Activated CD8-positive, alpha-beta memory T cell treated with anti-CD3 and anti-CD28 coated beads, Interleukin-2, amount 50 U/mL, for 4 hours (primary cell): Measurements from ENCODE around the gene L1CAM.
A peak's percentile ranks its signal among the peaks of the same experiment; 100 is the strongest.

Experiments
- DNase-seq: peaks from one replicate; pipeline ENCODE4 v3.0.0-alpha.2; 2020

Gene L1CAM

DNA sequence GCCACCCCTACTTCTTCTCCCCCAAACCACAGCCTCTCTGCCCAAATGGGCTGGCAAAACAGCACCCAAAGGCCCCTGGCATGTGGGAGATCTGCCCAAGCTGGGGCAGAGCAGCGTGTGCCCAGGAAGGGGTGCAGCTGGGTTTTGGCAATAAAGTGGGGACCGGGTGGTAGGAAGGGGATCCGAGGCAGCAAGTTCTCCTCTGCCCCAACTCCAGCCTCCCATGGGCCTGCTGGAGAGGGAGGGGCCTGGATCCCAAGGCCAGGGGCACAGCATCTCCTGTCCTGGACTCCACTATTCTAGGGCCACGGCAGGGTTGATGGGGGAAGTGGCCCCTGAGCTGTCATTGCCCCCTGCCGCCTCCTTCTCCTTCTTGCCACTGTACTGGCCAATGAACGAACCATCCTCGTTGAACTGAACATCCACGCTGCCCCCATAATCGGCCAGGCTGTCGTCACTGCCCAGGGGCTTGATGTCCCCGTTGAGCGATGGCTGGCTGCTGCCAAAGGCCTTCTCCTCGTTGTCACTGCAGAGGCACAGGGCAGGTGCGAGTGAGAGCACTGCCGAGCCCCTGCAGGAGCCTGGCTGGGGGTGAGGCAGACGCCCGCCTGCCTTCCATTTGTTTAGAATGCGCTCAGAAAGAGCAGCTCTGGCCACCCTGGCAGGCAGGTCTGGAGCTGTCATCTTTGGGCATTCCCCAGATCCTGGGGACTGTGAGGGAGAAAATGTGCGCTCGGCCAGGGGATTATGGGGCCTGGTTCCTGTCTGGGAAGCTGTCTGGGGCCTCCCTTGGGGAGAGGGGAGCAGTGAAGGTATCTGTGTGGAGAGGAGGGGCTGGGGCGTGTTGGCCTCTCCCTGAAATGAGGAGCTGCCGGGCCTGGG, 23.4 kb downstream of the L1CAM start:
- DNase-seq, result no peak

DNA sequence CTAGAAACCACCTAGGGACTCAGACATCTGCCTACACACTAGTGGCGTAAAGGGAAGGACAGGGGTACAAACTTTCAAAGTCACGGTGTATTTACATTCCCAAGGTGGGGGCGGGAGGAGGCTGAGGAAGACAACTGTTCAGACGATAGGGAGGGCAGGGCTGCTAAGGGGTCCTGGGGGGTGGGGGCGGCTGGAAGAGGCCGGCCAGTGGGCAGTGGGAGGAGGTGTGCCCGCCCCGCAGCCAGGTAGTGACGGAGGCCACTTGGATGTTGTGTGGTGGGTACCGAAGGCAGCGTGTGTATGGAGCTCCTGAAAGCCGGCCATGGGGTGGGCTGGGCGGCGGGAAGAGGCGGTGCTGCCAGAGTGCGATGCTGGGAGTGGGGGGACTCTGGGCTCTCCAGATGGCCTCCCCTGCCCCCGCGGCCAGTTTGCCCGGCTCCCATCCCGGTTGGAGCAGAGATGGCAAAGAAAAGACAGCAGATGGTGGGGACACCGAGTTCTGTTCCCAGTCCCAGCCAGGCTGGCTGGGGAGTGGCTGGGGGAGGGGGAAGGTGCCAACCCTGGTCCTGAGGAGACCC, 24.2 kb downstream of the L1CAM start:
- DNase-seq, result no peak

DNA sequence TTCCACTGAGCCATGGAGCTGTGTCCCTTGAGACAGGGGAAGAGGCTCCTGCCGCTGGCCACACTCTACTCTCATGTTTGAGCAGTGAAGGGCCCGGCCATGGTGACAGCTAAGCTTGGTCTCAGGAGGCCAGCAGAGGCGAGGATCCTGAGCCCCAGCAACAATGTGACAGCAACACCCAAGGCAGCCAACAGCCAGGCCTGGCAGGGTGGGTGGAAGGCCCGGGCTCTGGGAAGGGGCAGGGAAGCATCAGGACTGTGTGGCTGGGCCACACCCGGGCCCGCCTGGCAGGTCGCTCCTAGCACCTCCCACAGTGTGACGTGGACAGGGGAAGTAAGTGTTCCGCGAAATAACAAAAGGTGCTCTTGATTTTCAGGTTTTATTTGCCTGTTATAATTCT, 24.8 kb downstream of the L1CAM start:
- no peak for DNase-seq

DNA sequence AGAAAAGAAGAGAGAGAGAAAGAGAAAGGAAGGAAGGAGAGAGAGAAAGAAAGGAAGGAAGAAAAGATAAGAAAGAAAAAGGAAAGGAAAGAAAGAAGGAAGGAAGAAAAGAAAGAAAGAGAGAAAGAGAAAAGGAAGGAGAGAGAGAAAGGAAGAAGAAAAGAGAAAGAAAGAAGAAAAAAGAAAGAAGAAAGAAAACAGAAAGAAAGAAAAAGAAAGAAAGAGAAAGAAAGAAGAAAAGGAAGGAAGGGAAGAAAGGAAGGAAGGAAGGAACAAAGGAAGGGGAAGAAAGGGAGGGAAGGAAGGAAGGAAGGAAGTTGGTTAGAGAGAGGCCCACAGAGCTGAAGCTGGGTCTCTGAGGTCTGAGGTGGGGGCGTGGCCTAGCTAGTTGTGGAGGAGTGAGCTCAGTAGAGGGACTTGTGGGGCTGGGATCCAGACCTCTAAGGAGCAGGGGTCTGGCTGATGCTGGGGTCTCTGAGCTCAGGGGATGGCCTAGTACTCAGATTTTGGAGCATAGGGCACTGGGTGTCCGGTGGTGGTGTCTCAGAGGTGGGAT, 28.5 kb downstream of the L1CAM start:
- no peak for DNase-seq

DNA sequence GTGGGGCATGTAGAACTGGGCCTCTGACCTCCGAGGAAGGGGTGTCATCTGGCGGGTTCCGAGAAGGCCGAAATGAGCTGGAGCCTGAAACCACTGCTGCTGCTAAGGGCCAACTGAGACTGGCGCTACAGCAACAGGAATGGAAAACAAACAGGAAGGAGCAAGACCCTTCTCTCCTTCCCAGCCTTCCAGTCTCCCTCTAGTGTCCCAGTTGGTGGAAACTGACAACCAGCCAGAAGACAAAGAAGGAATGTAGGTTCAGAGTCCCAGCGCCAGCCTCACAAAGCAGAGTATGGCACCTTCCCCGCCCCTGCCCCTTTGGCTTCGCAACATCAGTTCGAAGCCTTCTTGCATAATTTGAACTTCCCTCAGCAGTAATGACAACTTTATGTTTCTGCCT, 31.3 kb downstream of the L1CAM start:
- no peak for DNase-seq

DNA sequence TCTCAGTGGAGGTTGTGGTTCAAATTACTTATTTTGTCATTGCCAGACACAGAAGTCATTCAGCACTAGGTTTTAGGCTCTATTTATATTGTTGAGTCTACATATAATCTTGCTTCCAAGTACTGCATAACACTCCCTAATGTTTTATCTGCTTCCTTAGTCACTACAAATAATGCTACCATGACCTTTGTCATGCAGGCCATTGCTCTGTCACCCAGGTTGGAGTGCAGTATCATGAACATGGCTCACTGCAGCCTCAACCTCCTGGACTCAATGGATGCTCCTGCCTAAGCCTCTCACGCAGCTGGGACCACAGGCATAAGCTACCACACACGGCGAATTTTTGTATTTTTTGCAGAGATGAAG, 32.1 kb downstream of the L1CAM start:
- DNase-seq, result no peak

DNA sequence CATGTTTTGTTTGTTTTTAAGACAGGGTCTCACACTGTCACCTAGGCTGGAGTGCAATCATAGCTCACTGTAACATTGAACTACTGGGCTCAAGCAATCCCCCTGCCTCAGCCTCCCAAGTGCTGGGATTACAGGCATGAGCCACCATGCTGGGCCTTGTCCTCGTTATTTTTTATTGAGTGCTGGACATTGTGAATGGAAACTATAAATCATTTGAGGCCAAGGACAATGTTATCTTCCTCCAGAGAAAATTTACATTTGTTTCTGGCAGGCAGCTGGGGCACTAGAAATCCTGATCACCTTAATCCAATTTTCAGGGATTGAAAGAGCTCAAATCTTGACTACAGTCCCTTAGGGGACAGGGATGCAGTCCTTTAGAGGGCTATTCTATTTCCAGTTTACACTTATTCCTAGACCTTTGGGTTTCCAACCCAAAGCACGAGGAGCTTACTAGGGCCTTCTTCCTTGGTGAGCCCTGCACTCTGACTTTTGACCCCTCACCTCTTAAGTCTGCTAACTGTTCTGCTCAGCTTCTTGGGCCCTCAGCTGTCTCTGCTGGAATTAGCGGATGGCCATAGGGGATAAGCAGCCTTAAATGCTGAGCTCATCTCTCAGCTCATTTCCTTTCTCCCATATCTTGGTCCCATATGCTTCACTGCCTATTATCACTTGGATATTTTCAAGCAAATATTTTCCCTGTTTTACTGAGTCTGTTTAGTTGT, 32.6 kb downstream of the L1CAM start:
- DNase-seq, result no peak

DNA sequence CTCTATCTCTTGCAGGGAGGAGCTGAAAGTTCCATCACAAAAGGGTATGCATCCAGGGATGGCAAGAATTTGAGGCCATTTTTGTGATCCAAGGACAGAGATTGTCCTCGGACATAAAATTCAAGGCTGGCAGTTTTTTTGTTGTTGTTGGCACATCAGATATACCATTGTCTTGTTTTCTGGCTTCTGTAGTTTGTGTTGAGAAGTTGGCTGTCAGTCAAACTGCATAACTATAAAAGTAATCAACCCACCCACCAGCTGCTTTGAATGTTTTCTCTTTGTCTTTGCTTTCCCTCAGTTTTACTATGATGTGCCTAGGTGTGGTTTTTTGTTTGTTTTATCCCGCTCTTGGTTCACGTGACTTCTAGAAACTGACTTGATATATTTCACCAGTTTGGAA, 34.0 kb downstream of the L1CAM start:
- DNase-seq, result no peak

DNA sequence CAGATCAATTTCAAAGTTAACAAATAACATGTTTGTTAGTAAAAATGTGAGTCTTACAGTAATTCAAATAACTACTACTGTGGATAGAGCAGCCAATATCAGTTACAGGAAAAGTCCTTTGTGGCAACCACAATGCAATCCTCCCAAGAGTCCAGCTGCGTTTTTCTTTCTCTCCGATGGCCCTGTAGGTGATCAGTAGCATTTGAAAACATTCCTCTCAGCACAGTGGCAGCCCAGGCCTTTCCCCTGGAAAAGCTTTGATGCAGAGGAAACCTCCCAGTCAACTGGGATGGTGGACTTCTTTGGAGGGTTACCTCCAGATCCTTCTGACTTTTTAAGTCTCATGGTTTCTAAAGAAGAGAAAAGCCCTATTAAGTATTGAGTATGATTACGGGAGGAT, 37.6 kb downstream of the L1CAM start:
- no peak for DNase-seq

DNA sequence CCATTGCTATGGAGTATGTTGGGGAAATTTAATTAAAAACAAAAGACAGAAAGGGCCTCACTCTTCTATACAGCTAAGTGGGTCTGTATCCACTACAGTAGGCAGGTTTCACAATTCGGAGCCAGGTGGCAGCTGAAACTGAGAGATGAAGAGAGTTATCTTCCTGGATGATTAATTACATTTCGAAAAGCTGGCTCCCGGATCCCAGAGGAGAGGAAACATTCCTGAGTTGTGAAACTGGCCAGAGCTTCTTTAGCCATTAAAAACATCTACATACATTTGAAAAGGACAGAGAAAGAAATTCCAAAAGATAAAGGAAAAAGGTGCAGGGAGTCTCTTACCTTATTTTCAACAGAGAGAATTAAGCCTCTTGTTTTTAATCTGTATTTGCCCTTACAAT, 40.1 kb downstream of the L1CAM start:
- no peak for DNase-seq

DNA sequence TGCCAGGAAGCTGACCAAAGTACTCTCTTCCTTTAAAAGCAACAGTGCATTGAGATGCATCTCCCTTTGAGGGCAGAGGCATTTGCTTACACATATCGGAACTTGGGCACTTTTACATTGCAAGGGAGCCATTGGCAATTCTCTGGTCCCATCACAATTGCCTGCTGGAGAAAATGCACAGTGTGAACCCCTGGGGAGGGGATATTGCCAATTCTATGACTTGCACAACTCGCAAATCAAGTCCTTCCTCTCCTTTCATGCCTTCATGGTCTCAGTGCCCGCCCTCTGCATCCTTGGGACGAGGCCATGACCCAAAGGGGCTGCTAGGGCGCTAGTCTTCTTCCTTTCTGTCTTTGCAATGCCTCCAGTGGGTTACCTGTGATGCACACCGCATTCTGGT, 40.8 kb downstream of the L1CAM start:
- no peak for DNase-seq

DNA sequence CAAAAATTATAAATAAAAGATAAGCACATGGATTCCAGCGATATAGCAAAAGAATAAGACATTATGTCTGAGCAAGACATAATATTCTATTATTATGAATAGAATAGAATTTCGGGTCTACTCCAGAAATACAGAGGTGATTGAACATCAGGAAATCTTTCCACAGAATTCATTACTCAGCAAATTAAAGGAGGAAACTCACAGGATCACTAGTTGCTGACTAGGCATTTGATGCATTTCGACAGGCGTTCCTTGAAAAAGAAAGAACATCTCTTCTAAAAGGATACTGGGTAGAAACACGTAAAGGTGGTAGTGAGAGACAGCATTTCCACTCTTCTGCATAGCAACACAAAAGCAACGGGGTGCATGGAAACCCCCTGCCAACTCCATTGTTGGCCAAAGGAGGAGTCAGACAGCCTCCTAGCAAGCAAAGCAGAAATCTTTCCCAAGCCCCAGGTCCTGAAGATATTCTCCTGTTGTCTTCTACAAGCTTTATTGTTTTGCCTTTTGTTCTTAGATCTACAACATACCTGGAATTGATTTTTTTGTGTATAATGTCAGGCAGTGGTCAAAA, 41.4 kb downstream of the L1CAM start:
- no peak for DNase-seq

DNA sequence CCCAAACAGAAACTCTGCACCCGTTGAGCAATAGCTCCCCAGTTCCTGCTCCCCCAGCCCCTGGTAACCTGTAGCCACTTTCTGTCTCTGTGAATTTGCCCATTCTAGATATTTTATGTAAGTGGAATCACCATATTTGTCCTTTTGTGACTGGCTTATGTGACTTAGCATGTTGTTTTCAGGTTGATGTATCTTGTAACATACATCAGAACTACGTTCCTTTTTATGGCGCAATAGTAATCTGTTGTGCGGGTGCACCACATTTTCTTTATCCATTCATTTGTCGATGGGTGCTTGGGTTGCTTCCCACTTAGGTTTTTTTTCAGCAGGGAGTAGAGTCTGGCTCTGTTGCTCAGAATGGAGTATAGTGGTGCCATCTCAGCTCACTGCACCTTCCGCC, 49.1 kb downstream of the L1CAM start:
- no peak for DNase-seq

DNA sequence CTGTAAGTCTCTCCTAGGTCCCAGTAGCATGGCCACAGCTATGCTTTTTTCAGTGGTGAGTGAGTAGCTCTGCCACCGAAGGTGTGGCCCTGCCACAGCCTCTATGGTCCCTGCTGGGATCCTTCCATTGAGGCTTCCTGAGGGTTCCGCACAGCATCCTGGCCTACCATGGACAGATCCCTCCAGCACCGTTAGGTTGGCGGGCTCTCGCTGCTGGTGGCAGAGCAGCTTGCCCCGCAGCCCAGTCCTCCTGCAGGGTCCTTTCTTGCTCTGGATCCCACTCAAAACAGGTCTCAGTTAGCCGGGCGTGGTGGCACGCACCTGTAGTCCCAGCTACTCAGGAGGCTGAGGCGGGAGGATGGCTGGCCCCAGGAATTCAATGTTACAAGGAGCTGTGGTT, 53.2 kb downstream of the L1CAM start:
- DNase-seq, result no peak

DNA sequence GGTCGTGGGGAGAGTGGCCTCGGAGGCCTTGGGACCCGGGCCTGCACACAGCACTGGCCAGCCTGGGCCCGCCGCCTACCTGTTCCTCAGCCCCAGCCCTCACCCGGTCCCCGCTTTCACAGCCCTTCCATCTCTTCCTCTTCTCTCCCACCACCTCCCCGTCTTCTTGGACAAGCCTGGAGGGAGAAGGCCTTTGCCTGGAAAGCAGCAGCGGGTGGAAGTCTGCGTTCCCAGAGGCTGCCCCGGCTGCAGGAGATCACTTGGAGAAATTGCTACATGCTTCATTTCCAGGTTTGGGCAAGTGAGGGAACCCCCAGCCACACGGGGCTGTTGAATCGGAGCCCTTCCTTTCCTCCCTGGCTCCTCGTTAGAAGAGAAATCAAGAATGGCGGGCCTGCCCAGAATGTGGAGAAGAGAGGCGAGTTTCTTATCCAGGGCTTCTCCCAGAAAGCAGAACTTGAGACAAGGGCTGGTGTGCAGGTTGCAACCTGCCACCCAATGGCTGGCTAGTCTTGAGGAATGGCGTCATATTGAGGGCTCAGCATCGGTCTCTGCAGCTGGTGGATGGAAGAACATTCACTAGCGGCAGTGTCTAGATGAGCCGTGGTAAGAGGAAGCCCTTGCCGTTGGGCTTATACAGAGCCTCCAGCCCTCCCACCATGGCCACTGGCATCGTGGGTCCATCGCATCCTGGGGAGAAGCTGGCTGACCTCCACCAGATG, 54.4 kb downstream of the L1CAM start:
- DNase-seq, result no peak

DNA sequence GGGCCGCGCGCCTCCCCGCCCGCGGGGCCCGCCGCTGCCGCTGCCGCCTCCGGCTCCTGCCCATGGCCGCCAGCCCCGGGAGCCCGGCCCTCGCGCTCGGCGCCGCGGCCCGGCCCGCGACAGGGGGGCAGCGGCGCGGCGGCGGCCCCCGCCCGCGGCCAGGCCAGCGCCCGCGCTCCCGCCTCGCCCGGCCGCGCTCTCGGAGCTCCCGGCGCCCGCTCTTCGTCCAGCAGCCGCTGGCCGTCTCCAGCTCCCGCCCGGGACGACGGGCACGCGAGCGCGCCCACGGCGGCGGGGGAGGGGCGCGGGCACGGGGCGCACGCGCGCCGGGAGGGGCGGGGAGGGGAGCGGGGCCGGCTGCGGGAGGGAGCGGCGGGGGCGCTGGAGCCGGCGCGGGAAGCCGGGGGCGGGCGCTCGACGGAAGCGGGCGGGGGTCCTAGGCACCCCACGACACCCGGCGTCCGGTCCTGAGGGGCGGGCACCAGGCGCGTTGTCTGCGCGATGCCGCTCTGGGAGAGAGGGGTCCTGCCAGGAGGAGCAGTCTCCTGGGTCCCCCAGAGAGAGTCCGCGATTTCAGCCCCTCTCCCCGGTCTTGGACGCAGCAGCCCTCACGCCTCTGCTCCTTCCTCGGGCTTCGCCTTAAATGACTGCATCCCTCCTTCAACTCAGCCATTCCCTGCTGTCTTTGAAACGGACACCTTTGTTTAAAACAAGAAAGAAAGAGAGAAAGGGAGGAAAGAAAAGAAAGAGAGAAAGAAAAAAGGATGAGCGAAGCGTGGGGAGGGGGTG, 55.1 kb downstream of the L1CAM start:
- no peak for DNase-seq

DNA sequence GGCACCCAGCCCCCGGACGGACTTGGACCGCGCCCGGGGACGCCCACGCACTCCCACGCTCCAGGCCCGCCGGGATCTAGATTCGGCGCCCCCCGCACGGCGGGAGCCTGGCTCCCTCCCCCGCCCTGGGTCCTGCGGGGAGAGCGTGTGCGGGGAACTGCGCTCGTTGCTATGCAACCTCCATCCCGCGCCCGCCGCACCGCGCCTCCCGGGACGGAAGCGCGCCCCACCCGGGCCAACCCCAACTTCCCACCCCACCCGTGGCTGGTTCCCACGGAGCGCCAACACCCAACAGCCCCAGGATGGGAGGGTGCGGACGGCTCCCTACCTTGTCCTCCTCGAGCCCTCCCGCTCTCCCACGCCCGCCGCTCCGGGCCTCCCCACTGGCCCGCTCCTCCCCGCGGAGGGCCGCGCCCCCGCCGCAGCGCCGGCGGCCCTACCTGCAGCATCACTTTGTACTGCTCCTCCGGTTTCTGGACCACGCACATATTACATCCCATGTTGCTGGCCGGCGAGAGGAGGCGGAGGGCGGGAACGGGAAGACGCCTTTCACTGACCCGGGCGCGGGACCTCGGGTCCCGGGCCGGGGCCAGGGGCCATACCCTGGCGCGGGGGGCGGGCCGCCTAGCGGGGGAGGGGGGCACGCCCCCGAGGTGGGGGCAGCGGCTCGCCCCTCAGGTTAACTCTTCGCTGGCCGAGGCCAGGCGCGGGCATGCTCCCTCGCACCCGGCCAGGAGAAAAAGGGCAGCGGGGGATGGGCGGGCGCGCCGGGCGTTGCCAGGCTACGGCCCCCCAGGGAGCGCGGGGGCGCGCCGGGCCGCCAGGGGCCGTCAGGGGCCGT, 56.0 kb downstream of the L1CAM start, which contains the start of gene PDZD4:
TSS of gene PDZD4 (minus strand) at position 746 of the 841 bp plus-strand sequence. CDS start at position 500, 246 bp downstream.
- DNase-seq, result peak; percentile 27

DNA sequence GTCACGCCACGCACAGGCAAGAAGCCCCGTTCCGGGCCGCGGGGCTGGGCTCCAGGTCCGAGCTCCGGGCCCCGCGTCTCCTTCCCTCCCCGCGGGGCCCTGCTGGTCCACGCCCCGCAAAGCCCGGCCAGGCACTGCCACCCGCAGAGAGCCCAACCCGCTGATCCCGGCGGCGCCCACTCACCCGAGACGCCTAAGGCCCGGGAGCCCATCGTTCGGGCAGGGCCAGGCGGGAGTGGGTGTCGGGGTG, 56.5 kb downstream of the L1CAM start:
- DNase-seq, result no peak

DNA sequence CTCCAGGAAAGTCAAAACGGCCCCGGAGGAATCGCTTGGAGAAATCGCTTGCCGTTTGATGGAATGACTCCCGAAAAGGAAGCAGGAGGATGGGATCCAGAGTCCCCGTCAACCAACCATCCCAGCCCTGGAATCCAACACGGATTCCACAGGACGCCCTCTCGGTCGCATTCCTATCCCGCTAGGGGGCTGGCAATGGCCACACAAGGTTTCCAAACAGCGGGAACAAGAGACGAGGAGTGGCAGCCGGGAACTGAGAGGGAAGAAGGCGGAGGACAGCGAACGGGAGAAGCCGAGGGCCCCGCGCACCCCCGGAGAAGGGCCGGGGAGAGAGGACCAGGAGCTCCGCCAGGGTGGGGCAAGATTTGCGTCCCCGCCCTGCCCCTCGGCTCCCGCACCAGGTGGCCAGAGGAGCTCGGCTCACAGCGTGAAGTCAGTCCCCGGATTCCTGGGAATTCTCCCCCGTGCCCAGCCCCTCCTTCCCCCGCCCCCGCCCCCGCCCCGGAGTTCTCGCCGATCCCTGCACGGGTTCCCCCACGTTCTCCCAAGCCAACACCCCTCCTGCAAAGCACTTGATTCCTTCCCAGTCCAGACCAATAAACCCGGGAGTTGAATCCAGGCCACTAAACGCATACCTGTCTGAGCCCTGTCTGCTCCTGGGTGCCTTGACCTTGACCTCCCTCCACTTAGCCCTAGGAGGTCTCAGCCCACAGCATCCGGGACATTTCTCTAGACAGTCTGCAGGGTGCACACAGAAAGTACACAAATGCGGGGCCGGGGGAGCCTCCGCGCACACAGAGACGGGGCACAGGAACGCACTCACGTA, 57.0 kb downstream of the L1CAM start:
- no peak for DNase-seq

DNA sequence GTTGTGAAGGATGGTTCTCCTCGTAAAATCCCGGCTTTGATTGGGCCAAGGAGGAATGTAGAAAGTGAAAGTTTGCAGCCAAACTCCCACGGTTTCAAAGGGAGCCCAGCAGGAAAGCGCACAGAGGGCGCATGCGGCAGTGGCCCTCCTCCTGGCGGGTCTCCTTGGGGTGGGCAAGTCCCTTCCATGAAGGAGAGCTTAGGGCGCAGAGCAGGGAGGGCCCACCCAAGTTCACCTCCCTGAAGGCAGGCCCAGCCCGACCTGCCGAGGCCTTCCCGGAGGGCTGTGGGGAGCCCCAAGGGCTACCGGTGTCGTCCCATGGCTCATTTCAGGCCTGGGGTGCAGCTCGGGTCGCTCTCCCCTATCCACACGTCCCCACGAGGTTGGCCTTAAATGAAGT, 57.7 kb downstream of the L1CAM start:
- no peak for DNase-seq
